Pulmonary artery endothelial cell (primary cell): ENCODE data around the gene CNGA3. TPM values are rescaled to one million over a fixed set of nuclear protein-coding genes. Genes with fewer than 3 reads are reported as not detected.

Experiments used
- DNase-seq: peaks from one replicate; pipeline ENCODE4 v3.0.0-alpha.2; 2011; ENCODE audit warnings: low read depth, low spot score
- total RNA-seq: library from RNA; depleted of rRNA; stranded (reverse); fragments of >200 nt; gene quantifications from 2 replicates; pipeline ENCODE4 v1.2.3, GENCODE V29; 2014

CNGA3 gene
- total RNA-seq, 1 donor from 2014 or later, result not detected

- DNase-seq, result no peak
These were observed 92.2 kb downstream of the CNGA3 start for GRCh38 chr2:98438190-98439133.

GRCh38 chr2:98441706-98442450 is 95.6 kb downstream of the CNGA3 start:
- no peak for DNase-seq

- DNase-seq, result no peak
These were observed 96.2 kb downstream of the CNGA3 start for GRCh38 chr2:98442488-98442887.

GRCh38 chr2:98444436-98445176 is 98.3 kb downstream of the CNGA3 start, which contains the start of gene INPP4A:
Gene INPP4A (plus strand): TSS chr2:98444858. CDS start chr2:98520049, 75,191 bp downstream.
- no peak for DNase-seq

- no peak for DNase-seq
These were observed 99.0 kb downstream of the CNGA3 start for GRCh38 chr2:98445177-98445682.

- DNase-seq, result no peak
These were observed 99.7 kb downstream of the CNGA3 start for GRCh38 chr2:98445683-98446581.

- no peak for DNase-seq
These were observed 100.6 kb downstream of the CNGA3 start for GRCh38 chr2:98446850-98447249.

Other genes starting within 250 kb of the CNGA3 start
- 38.7 and 41.7 TPM in 2 replicates for gene INPP4A, start 98.4 kb downstream of the CNGA3 start, total RNA-seq